Amygdala (tissue), 56 donors: ENCODE results near the gene ZNF740.
A peak's percentile ranks its signal among the peaks of the same experiment; 100 is the strongest.

Experiments
- DNase-seq, 56 donors: peaks; one replicate each; lab custom pipeline; 2025; lab: John Stamatoyannopoulos, UW

ZNF740 gene

DNA sequence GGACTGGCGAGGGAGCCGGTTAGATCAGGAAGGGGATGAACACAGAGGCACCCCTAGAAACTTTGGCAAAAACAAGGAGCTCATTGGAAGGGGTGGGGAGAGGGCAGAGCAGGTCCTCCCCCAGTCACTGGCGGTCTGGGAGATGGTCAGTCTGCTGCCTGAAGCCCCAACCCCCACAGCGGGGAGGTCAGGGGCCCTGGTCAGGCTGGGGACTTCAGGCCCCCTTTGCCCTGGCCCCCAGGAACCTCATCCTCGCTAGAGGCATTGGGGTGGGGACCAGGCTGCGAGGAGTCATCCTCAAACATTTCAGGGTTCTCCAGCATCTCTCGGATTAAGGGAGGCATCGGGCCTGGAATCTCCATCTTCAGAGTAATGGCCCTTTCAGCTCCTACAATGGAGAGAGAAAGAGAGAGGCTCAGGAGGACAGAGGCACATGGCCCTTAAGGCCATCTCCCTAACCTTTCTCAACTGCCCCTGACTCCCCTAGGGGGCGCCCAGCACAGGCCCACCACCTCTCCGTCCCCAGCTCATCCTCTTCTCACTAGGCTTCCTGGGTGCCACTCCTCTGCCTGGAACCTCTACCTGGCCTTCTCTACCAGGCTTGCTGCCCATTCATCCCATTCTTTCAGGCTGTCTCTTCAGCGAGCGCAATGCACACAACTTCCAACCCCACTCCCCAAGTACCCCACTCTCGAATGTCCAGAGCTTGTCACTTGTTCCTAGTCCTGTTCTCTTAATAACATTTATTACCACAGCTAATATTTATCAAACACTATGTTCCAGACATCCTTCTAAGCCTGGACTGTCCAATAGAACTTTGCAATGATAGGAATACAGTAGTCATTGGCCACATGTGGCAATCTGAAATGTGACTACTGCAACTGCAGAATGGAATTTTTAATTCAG, 31.2 kb downstream of the ZNF740 start:
- no peak for DNase-seq

DNA sequence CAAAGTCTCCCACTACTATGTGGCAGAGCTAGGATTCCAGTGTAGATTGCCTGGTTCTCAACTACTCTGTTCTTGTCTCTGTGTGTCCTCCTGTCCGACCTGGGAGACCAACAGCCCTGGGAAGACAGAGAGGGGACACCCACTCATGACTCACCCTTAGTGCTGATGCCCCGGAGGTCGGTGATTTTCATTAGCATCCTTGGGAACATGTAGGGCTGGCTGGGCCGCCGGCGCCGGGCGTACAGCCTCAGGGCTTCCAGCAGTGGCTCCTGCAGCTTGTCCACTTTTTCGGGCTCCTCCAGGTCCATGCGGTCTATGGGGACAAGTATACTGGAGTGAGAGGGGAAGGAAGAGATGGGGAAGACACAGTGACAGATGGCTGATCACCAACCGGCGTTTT, 32.4 kb downstream of the ZNF740 start:
- DNase-seq: no peak

GRCh38 chr12:53213348-53213747, 32.8 kb downstream of the ZNF740 start:
- peak in 54 of 56 donors; percentile 21 to 94 (median 66) for DNase-seq

- DNase-seq: no peak
Observed at GRCh38 chr12:53214221-53214620, 33.7 kb downstream of the ZNF740 start.

GRCh38 chr12:53214687-53215455, 34.3 kb downstream of the ZNF740 start:
- DNase-seq: no peak

DNA sequence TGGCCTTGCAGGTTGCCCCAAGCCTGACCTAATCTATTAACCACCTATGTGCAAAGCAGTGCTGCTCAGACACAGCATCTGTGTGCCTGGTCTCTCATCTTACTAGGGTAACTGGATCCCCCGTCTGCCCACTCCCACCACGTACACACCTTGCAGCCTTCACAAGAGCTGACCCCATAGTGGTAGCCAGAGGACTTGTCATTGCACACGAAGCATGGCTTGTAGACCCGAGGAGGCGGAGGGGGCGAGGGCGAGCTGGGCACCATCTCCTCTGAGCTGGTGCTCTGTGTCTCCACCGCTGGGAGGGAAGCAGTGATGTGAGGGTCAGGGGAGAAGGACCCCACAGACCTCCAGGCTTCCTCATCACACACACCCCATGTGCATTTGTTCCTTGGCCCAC, 35.0 kb downstream of the ZNF740 start:
- DNase-seq: no peak

- no peak for DNase-seq
Observed at GRCh38 chr12:53217051-53217930, 36.8 kb downstream of the ZNF740 start.

- DNase-seq: no peak
Observed at GRCh38 chr12:53217931-53218307, 37.4 kb downstream of the ZNF740 start.

- peak in 1 of 56 donors; percentile 19 for DNase-seq
Observed at GRCh38 chr12:53218551-53219291, 38.2 kb downstream of the ZNF740 start.

GRCh38 chr12:53219292-53219955, 38.9 kb downstream of the ZNF740 start:
- peak in 6 of 56 donors; percentile 21 to 59 (median 52) for DNase-seq

- DNase-seq: peak in 33 of 56 donors; percentile 28 to 82 (median 53)
Observed at GRCh38 chr12:53219956-53220693, 39.6 kb downstream of the ZNF740 start.

- peak in 45 of 56 donors; percentile 20 to 84 (median 61) for DNase-seq
Observed at GRCh38 chr12:53220694-53221202, 40.2 kb downstream of the ZNF740 start.

DNA sequence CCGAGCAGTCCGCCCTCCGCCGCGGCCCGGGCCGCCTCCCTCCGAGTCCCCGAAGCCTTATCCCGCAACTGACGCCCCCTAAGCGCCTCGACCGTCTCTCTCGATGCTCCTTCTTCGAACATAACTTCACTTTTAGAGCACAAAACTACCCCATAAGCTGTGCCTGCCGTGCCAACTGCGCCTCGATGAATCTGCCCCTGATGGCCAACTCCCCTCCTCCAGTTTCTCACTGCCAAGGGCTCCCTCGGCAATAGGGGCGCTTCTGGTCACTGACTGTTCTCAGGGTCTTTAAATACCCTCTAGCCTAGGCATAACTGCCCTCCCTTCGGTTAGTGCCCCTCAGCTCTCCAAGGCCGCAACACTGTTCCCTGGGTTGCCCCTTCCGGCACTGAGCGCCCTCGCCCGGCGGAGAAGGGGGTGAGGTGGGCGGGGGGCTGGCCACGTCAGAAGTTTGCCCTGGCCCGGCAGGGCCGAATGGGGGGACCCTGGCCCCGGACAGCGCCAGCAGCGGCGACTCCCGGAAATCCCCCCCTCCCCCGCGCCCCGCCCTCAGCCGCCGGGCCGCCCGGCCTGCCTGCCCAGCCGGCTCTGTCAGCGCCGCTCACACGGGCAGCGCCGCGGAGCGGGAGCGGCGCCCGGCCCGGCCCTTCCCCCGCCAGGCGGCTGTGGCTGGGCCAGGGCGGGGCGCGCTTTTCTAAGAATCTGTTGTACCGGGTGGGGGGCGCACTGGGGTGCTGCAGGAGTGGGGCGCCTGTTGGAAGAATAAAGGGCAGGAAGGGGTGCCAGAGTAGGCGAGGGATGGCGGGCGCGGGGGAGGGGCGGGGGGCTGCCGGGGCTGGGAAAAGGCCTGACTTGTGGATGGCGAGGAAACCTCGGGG, 40.9 kb downstream of the ZNF740 start:
- DNase-seq: peak in 43 of 56 donors; percentile 28 to 82 (median 54)

DNA sequence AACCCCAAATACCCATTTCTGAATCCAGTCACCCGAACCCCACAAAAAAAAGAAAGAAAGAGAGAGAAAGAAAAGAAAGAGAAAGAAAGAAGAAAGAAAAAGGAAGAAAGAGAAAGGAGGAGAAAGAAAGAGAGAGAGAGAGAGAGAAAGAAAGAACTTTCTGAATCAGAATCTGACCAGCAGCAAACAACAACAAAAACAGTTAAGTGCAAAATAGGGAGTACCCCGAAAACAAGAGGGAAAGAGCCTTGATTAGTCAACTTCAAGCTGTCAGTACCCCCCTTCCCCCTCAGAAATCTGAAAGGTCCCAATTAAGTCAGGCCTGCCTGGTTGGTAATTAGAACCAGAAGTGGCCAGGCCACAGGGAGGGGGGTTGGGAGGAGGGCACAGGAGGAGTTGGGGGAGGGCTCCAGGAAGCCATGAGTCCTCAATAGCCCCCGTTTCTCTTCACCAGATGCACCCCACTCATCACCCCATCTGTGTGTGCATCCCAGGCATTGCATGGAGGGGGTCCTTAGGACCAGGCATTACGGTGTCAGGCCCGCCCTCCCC, 41.7 kb downstream of the ZNF740 start:
- DNase-seq: no peak

DNA sequence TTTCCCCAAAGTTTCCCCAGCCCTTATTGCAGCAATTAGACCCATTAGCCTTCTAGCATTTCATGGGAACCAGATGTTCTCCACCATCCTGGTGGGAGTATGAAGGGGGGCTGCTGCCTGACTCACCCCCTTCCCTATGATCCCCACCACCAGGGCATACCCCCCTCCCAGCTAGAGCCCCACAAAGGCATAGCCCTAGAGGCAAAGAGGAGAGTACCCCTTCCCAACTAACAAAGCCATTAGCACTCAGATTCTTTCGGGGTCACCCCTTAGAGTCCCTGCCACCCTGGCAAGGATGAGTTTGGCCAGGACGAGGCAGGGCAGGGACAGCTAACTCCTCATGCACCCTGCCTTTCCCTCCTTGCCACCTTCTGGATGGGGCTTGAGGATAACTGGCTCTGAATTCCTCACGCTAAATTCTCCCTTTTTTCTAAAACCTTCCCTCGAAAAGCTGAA, 42.3 kb downstream of the ZNF740 start:
- DNase-seq: no peak

- DNase-seq: peak in 41 of 56 donors; percentile 20 to 79 (median 56)
Observed at GRCh38 chr12:53223389-53224060, 43.0 kb downstream of the ZNF740 start.
